ENCODE data around the gene ANKFY1. TPM values are rescaled to one million over a fixed set of nuclear protein-coding genes. Genes with fewer than 3 reads are reported as not detected.

Gene ANKFY1
- total RNA-seq, 1 donor from 2014 or later = 70.3 TPM

DNA sequence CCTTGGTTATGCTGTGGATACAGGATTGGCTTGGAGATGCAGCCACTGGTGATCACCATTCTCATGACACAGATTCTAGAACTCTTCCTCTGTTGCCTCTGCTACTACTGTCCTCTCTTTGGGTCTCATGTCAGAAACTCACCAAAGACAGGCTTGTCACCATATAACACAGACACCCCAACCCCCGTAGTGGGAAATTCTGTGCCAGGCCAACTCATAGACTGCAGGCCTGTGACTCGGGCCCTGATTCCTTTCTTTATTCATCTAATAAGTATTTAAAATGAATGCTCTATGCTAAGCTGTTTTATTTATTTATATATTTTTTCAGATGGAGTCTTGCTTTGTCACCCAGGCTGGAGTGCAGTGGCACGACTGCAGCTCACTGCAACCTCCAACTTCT lies 111.3 kb downstream of the ANKFY1 start:
- TF ChIP-seq, protein P1, sequence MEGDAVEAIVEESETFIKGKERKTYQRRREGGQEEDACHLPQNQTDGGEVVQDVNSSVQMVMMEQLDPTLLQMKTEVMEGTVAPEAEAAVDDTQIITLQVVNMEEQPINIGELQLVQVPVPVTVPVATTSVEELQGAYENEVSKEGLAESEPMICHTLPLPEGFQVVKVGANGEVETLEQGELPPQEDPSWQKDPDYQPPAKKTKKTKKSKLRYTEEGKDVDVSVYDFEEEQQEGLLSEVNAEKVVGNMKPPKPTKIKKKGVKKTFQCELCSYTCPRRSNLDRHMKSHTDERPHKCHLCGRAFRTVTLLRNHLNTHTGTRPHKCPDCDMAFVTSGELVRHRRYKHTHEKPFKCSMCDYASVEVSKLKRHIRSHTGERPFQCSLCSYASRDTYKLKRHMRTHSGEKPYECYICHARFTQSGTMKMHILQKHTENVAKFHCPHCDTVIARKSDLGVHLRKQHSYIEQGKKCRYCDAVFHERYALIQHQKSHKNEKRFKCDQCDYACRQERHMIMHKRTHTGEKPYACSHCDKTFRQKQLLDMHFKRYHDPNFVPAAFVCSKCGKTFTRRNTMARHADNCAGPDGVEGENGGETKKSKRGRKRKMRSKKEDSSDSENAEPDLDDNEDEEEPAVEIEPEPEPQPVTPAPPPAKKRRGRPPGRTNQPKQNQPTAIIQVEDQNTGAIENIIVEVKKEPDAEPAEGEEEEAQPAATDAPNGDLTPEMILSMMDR (IDR thresholded peaks at IDR 0.05) = no peak
- no peak for ATAC-seq

DNA sequence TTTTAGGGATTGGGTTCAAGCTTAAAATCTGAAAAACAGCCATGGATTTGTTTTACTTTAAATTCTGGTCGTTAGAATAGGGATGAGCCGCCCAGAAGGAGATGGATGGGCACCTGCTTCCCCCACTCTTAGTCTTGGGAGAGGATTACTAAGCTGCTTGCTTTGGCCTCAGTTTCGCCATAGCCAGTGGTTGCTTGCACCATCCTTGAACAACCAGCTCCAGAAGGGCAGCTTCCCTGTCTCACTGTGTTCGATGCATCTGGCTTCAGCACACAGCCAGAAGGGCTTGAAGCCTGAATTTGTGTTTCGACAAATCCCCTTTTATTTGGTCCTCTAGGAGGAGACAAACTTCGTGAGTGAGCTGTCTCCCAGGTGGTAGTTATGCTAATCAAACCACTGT lies 113.7 kb downstream of the ANKFY1 start:
- no peak for ATAC-seq
- no peak overlapping the region for H3K4me3 ChIP-seq
- DNase-seq = no peak
- H3K4me1 ChIP-seq = peaks cover 2% of the 10 kb centered on the region
- TF ChIP-seq, protein P1 (IDR thresholded peaks at IDR 0.05) = no peak
- intact Hi-C loops (cut with DNase I) = no loop called here
- H3K27ac ChIP-seq = no peak overlapping the region
- H3K36me3 ChIP-seq = peaks cover 25% of the 10 kb centered on the region
- no peaks in the 10 kb centered on the region for H3K27me3 ChIP-seq (ENCODE audit: low read depth)
- H3K9me3 ChIP-seq = no peaks in the 10 kb centered on the region

More for the DNA sequence above, 111.3 kb downstream of the ANKFY1 start:
- H3K4me1 ChIP-seq = no peaks in the 10 kb centered on the region
- no peaks in the 10 kb centered on the region for H3K27me3 ChIP-seq (ENCODE audit: low read depth)
- intact Hi-C loops (cut with DNase I) = no loop called here
- no peaks in the 10 kb centered on the region for H3K9me3 ChIP-seq
- no peak for DNase-seq
- no peak overlapping the region for H3K4me3 ChIP-seq
- peaks cover 49% of the 10 kb centered on the region for H3K36me3 ChIP-seq
- no peak overlapping the region for H3K27ac ChIP-seq

DNA sequence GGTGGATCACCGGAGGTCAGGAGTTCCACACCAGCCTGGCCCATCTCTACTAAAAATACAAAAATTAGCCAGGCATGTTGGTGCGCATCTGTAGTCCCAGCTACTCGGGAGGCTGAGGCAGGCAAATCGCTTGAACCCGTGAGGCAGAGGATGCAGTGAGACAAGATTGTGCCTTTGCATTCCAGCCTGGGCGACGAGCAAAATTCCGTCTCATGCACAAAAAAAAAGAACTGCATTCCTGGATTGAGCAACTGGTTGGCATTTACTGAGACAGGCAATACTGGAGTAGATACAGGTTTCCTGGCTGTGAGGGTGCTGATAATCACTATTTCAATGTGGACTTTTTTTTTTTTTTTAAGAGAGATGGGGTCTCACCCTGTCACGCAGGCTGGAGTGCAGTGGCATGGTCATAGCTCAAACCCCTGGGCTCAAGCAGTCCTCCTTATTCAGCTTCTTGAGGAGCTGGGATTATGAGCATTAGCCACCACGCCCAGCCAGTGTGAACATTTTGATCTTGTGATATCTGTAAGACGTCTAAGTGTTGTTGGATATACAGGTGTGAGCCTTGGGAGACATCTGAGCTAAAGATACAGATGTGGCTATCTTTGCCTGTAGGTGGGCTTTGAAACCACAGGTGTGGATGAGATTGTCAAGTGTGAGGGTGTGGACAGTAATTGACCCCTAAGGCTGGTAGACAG lies 115.0 kb downstream of the ANKFY1 start:
- DNase-seq (no peak), ATAC-seq (no peak)
- H3K9me3 ChIP-seq = no peaks in the 10 kb centered on the region
- TF ChIP-seq, protein P1 (IDR thresholded peaks at IDR 0.05) = no peak
- intact Hi-C loops (cut with DNase I) = no loop called here
- peaks cover 12% of the 10 kb centered on the region for H3K4me1 ChIP-seq
- peaks cover 12% of the 10 kb centered on the region for H3K36me3 ChIP-seq
- no peak overlapping the region for H3K4me3 ChIP-seq
- H3K27ac ChIP-seq = no peak overlapping the region
- no peaks in the 10 kb centered on the region for H3K27me3 ChIP-seq (ENCODE audit: low read depth)

DNA sequence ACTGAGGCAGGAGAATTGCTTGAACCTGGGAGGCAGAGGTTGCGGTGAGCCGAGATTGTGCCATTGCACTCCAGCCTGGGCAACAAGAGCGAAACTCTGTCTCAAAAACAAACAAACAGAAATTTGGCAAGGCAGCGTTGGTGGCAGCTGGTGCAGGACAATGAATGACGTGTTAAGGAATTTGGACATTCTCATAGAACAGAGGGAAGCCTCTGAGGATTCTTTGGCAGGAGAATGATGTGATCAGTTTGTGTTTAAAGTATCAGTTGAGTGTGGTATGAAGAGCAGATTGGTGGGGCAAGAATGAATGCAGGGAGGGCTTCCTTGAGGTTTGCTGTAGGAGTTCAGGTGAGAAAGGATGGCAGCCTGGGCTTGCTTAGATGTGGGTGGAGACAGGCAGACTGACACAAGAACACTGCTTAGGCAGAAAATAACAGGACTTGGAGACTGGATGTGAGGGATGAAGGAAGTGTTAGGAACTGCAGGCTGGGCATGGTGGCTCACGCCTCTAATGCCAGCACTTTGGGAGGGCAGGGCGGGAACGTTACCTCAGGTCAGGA lies 115.9 kb downstream of the ANKFY1 start:
- H3K36me3 ChIP-seq = peaks cover 2% of the 10 kb centered on the region
- DNase-seq (no peak), ATAC-seq (no peak)
- no peak overlapping the region for H3K27ac ChIP-seq
- no peaks in the 10 kb centered on the region for H3K27me3 ChIP-seq (ENCODE audit: low read depth)
- H3K4me3 ChIP-seq = no peak overlapping the region
- H3K9me3 ChIP-seq = no peaks in the 10 kb centered on the region
- peaks cover 12% of the 10 kb centered on the region for H3K4me1 ChIP-seq
- TF ChIP-seq, protein P1 (IDR thresholded peaks at IDR 0.05) = no peak
- intact Hi-C loops (cut with DNase I) = no loop called here

DNA sequence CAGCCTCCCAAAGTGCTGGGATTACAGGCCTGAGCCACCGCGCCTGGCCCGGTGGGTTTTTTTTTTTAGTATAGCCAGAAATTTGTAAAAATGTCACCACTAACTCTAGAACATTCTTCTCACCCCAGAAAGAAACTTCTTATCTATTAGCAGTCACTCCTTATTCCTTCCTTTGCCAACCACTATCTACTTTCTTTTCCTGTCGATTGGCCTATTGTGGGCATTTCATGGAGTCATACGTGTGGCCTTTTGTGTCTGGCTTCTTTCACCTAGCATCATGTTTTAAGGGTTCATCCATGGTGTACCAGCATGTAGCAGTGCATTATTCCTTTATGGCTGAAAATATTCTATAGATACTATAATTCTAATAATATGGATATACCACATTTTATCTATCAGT lies 117.1 kb downstream of the ANKFY1 start:
- H3K27ac ChIP-seq = no peak overlapping the region
- peaks cover 16% of the 10 kb centered on the region for H3K4me1 ChIP-seq
- DNase-seq (no peak), ATAC-seq (no peak)
- no peaks in the 10 kb centered on the region for H3K36me3 ChIP-seq
- TF ChIP-seq, protein P1 (IDR thresholded peaks at IDR 0.05) = no peak
- H3K4me3 ChIP-seq = no peak overlapping the region
- intact Hi-C loops (cut with DNase I) = no loop called here
- no peaks in the 10 kb centered on the region for H3K27me3 ChIP-seq (ENCODE audit: low read depth)
- H3K9me3 ChIP-seq = no peaks in the 10 kb centered on the region

All from lower lobe of right lung (tissue), 2 donors.